NCI-H345 (cell line): ENCODE measurements around the gene ST6GALNAC5.
"Not testable (repeated sequence)": the region's sequence is repeated elsewhere in the genome, so short reads cannot be mapped to it uniquely, and the experiment has no call there.

Experiments
- DNase-seq: peaks from one replicate; lab custom pipeline; 2025; lab: John Stamatoyannopoulos, UW

Gene ST6GALNAC5

DNA sequence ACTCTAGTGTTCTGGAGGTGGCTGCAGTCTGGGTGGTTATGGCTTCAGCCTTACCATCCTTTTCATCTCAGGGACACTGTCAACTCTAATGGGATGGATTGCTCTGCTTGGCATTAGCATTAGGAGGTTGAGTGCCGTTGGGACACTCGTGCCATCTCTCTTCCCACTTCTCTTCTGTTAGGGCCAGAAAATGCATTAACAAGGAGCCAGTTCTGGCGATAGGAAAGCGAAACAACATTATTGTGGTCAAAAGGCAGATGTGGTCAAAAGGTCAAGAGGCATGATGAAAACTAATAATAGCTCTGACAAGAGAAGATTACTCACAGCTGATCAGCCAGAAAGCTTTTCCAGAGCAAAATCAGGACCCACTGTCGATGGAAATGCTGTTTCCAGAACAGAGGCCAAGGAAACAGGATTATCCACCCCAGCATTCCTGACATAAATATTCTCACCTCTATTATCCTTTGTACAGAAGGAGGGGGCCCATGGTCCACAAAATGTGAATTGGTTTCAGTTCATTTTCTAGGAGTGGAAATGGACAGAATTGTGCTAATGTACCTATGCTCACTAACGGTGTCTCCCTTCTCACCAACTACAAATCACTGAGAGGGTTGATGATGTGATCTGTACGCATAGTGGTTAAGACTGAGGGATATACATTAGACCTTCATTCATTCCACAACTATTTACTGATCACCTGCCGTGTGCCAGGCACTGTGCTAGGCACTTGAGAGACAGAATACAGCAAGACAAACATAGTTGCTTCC lies 72.0 kb downstream of the ST6GALNAC5 start:
- no peak for DNase-seq

DNA sequence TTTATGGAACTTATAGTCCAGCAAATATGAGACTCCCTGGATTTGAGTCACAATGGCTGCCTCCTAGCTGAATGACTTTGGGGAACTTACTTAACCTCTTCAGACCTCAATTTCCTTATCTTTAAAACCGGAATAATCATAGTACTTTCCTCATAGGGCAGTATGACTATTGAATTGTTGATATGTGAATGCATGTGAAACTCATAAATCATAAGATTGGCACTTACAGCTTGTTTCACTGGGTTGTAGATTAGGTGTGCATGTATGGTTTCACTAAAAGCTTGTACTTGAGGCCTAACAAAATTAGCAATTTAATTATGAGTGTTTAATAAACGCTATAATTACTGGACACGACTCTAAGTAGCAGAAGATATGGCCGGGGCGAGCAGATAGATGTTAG lies 72.5 kb downstream of the ST6GALNAC5 start:
- DNase-seq, result no peak

DNA sequence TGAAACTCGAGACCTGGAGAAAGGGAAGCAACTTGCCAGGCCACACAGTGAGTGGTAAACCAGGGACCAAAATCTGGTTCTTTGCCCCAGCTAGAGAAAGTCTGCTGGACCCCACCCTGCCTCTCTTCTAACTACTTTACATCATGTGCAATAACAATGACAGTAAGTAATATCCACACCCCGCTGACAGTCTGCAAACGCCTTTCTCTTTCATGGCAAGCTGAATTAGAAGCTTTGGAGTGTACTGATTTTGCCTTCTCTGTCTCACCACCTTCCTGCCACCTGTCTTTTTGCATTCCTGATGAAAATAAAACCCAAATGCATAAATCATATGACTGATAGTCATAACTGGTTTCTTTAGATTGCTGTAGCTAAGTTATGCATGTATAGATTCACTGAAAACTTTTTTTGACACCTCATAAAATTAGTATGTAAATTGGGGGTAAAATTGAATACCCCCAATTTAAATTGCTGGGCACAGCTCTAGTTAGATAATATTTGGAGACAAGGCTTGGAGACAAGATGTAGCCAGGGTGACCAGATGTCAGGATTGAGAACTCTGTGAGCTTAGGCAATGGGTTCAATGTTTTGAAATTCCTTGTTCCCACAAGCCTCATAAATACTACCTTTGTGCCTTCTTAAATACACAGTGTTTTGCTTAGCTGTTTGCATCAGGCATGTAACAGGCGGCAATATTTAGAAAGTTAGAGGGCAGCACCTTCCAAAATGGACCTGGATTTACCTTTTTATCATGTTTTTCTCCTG lies 73.5 kb downstream of the ST6GALNAC5 start:
- DNase-seq, result no peak

DNA sequence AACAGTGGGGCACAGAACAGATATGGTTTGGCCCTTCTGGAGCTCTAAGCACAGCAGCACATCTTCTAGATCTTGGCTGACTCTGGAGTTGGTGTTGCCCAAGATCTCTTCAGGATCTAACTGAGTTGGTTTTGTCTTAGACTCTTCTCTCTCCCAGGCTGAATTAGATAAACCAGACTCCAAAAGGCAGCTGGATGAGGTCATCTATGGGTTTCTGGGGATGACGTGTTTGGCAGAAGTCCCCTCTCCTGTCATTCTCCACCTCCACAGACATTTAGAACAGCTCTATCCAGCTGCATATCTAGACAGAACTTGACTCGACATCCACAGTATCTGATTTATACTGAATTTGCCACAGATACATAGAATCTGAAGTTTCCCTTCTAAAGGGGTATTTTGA lies 75.3 kb downstream of the ST6GALNAC5 start:
- no peak for DNase-seq

DNA sequence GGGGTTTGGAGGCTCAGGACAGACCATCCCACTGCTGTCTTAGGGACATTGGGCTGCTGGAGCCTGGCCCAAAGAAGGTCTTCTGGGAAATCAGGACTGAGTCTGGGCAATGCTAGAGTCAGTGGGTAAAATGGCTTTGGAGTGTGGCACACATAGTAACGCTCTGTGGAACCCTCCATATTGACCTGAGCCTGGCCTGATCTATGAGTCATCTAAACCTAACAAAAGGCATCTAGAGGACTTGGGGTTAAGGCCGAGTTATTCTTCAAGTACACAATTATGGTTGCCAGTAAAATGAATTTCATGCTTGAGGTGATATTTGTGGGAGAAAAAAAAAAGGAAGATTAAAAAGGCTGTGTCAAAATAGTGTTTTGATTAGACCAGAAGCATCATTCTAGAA lies 77.7 kb downstream of the ST6GALNAC5 start:
- DNase-seq, result no peak

DNA sequence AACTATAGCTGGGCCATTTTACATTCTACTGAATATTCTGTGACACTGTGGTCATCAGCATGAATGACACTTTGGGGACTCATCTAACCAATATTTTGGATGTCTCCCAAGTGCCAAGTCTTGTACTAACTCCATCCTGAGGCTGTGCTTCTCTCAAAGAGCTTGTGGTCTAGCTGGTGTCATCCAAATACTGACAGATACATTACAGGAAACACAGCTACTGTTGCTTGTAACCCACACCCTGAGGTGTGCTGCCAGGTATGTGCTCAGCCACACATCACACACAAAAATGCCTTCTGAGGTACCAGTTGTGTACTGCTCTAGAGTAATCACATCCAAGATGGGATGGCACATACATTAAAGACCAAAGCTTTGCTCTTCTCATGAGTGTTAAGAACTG lies 81.6 kb downstream of the ST6GALNAC5 start:
- DNase-seq, result no peak

DNA sequence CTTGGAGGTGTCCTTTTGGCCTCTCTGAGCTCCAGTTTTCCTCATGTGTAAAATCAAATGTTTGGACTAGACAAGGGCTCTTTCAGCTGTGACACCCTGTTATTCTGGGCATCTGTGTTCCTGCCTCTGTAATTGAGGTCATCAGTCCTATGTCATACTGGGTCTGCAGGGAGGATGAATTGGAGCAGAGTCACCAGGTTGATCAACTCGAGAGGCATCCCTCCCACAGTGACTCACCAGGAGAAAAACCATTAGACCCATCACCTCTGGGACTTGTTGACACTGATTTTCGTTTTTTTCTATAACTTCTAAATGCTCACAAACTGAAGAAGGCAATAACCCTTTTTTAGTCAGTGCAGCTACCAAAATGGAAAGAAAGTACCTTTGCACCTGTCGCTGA lies 82.2 kb downstream of the ST6GALNAC5 start:
- no peak for DNase-seq

DNA sequence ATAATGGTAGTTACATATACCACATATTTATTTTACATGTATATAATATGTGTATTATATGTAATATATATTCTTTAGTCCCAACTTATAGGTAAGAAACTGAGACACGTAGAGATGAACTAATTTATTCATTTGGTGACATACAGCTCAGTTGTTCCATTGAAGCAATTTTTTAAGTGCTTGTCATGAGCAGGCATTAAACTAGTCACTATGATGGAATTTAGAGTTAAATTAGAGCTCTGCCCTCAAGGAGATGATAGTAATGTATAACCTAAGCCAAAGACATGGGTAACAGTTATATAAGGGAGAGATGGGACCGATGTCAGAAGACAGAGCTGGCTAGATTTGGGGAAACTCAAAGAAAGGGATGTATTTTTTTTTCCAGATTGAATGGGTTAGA lies 83.0 kb downstream of the ST6GALNAC5 start:
- no peak for DNase-seq

DNA sequence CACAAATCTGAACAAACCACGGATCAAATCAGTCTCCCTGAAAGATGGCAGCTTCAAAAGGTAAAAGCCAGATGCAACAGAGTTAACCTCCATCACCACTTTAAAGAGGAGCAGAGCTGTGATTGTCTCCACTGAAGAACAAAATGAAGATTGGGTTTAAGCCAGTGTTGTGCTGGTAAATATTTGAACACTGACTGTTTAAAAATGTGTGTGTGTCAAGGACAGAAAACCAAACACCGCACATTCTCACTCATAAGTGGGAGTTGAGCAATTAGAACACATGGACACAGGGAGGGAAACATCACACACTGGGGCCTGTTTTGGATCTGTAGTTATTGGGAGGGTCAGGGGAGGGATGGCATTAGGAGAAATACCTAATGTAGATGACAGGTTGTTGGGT lies 83.9 kb downstream of the ST6GALNAC5 start:
- no peak for DNase-seq

DNA sequence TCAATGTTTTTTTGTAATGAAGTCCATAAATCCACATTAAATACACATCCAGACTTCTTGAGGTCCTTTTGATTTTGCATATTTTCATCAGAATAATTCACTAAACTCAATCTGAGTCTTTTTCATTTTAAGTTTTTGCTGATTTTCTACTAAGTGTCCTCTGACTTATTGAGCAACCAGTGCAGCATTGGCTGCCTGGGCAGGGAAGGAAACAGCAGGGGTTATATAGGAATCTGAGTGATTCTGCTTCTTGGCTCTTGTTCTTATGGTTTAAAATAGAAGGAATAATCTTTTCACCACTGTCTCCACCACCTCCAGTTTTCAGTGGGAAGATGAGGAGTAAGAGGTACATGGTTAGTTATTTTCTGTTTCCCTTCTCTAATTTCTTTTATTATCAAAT lies 88.4 kb downstream of the ST6GALNAC5 start:
- no peak for DNase-seq

DNA sequence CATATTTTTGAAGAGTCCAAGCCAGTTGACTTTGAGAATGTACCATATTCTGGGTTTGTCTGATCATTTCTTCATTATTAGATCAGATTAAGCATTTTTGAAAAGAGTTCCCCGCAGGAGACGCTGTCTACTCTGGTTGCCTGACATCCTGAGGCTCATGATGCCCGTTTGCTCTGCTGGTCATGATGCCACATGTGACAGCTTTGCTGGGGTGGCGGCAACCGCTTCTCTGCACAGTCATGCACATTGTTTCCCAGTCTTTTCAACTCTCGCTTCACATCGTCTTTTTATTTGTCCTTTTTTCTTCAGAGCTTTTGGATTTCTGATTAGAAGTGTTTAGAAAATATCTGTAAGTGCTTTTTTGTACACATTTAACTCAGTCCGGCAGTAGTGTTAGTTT lies 90.7 kb downstream of the ST6GALNAC5 start:
- DNase-seq, result no peak

DNA sequence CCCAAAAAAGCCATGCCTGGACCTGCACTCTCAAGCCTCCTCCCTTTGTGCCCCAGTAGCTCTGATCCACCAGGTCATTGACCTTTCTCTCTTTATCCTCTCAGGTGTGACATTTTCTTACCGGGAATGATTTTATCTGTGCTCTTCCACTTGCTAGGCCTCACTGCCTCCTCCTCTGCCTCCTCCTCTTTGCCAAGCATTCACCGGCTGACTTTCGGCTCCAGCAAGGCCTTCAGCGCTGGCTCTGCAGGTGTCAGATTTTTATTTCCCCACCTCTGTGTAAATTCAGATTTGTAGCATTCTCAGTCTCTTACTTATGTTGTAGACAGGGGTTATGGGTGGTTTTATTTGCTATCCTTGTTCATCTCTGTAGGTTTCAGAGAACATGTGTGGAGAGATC lies 91.5 kb downstream of the ST6GALNAC5 start:
- no peak for DNase-seq

DNA sequence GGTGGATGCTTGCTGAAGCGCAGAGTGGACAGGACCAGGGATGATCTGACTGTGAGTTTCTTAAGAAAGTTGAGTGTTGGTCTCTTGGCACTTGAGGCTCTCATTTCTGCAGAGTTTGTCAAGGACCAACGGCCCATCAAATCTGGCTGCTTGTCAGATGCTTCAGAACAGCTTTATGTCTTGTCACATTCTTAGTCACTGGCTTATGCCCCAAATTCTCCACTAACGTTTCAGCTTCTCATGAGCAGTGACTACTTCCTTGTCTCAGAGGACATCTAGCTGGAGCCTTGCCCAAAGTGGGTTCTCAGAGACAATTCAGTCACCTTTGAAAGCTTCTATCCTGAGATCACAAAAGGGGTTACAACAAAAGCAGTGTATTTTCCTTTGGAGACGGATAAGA lies 92.3 kb downstream of the ST6GALNAC5 start:
- no peak for DNase-seq

DNA sequence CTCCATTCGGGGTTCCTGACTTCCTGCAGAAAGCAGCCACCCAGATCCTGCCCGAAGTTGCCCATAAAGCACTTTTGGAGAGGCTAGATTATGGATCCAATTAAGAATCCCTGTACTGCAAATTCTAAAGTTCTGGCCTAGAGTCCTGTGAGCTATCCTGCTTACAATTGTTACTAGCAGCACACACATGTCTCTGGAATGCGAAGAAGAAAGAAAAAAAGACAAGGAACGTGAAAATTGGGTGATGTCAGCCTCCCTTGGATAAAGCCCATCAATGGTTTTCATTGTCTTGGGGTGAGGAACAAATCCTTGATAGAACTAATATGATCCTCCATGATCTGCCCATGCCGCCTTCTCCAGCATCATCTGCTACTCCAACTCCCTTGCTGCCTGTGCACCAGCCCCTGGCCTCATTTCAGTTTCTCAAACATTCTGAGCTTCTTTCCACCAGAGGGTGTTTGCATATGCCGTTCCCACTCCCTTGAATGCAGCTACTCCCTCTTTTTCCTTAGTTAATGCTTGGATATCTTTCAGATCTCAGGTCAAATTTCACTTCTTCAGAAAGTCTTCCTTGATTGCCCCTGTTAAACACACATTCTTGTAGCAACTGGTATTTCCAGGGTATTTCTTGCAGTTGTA lies 94.0 kb downstream of the ST6GALNAC5 start:
- no peak for DNase-seq

DNA sequence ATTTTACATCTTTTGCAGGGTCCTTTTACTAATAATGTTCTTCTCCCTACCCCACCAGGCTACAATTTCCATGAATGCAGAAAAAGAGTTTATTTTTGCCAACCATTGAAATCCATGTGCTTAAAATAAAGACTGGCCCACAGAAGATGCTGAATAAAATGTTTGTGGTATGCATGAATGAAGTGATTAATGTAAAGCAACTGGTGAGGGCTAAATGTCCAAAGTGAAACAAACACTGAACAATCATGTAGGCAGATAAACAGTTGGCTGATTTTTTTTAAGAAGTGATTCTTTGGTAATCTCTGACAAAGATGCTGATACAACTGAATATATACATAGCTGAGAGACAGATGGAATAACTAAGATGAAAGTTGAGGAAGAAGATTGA lies 94.5 kb downstream of the ST6GALNAC5 start:
- DNase-seq, result no peak

DNA sequence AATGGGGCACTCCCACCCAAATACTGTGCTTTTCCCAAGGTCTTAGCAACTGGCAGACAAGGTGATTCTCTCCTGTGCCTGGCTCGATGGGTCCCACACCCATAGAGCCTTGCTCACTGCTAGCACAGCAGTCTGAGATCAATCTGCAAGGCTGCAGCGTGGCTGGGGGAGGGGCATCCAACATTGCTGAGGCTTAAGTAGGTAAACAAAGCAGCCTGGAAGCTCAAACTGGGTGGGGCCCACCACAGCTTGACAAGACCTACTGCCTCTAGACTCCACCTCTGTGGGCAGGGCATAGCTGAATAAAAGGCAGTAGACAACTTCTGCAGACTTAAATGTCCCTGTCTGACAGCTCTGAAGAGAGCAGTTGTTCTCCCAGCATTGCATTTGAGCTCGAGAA lies 114.0 kb downstream of the ST6GALNAC5 start:
- not testable (repeated sequence) for DNase-seq

DNA sequence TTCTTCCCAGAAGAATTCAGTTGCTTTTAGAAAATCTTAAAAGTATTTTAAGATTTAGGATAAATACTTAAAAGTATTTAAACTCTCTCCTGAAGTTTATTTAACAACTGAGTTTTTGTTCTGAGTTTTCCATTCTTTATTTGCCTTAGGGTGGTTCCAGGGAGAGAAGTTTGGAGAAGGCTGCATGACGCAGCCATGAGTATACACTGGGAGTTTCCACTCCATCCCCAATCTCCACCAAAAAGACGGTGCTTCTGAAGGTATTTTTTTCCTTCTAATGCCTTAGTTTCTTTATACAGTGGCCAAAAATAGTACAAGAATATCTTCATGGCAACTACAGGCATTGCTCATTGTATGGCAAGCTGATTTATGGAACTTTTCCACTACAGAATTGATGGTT lies 122.7 kb downstream of the ST6GALNAC5 start:
- DNase-seq, result no peak

DNA sequence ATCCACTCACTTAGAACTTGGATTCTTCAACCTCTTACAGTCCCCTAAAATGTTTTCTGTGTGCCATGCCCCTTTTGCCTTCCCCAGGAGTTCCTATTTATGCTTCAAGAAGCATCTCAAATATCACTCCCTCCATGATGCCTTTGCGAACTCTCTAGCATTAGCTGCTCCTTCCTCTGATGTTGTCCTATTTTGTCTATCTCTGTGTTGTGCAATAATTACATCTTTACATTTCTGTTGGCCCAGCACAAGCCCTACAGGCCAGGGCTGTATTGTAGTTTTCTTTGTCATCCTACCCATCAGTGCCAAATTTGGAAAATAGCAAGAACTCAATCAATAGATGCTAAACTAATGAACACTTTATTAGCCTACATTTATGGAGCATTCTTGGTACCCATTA lies 125.8 kb downstream of the ST6GALNAC5 start:
- DNase-seq, result no peak

DNA sequence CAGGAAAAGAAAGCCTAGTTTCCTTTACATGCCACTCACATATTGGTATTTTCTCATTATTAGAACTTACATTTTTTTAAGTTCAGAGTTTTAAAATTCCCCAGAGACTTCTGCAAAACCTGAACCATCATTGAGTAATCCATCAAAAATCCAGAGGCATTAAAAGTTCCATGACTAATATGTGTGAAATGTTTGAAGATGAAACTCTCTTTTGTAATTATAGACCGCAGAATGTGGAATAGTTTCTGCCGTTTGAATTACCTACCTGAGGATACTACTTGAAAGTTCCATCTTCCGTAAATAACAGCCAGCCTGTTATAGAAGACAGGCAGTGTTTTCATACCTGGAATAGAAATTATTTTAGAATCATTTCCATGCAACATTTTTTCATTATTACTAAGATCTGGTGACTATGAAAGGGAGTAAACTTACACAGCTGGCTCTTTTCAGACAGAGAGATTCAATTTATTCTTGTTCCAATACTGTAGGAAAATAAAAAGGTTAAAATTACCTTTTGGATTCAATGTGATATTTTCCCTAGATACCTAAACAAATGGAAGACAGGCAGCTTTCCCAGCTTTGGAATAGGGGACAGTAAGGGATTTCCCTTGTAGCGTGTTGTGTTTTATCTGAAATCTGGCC lies 131.4 kb downstream of the ST6GALNAC5 start:
- DNase-seq, result no peak

DNA sequence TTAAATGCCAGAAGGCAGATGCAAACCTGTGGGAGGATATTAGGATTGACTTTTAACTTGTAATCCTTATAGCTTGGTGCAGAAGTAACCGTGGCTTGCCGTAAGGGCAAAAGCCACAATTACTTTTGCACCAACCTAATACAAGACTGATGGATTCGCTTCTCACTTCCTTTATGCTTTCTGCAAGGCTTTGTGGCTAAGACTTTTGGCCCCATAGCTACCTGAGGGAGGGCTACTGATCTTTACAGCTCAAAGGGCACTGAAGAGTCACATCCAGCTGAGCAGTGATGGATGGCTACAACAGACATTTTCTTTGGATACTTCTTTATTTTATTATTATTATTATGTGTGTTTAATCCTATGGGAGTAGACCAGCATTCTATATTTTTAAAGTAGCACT lies 140.4 kb downstream of the ST6GALNAC5 start:
- no peak for DNase-seq

DNA sequence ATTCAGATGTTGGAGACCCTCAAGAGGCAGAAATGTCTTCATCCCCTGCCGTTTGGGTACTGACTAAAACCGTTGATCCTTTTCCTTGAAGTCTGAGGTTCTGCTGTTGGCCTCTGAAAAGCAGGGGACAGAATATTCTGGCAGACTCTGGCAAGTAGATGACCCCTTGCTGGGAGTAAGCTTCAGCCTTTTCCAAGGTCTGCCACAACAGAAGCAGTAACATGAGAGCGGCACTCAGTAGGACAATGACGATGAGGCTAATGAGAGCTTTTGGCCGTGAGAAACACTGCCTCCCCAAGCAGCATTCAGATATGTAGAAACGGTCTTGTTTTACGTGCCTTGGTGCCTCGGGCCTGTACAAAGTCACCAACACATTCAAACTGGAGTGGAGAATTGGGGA lies 143.7 kb downstream of the ST6GALNAC5 start:
- DNase-seq, result no peak

DNA sequence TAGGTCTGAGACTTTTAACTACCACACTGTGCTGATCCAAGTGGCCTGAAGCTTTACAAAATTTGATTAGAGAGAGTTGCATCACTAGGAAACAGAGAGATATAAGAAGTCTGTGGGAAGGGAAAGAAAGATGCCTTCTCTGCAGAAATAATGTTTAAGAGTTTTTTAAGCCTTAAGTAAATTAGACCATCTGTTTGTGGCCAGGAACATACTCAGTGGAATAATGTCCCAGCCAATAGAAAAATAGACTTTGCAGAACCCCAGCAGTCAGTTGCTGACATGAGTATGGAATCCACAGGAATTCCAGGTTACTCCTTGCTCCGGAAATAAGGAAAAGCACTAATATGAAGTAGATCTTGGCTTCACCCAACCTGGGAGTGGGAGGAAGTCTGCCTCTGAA lies 144.8 kb downstream of the ST6GALNAC5 start:
- no peak for DNase-seq
